HG02798 (cell line): ENCODE measurements around the gene TSGA10.
"Not testable (repeated sequence)": the region's sequence is repeated elsewhere in the genome, so short reads cannot be mapped to it uniquely, and the experiment has no call there.

Experiments
- ATAC-seq: cut with Tn5 transposase; IDR thresholded peaks from one replicate; pipeline ENCODE4 v1.9.1; 2021; ENCODE audit warnings: mild to moderate bottlenecking; ENCODE audit not compliant: unreplicated experiment, poor library complexity

The TSGA10 gene

GRCh38 chr2:99153921-99154604 lies 679 bp downstream of the TSGA10 start:
- ATAC-seq = no peak

GRCh38 chr2:99152199-99152895 lies 2.4 kb downstream of the TSGA10 start:
- no peak for ATAC-seq

- ATAC-seq = no peak
Observed at GRCh38 chr2:99150706-99151105, 4.0 kb downstream of the TSGA10 start.

GRCh38 chr2:99141110-99142108 lies 13.3 kb downstream of the TSGA10 start, which contains the start of gene C2orf15:
Gene C2orf15, plus strand, starts transcription at chr2:99141707. Its CDS starts 8,852 bp downstream, at chr2:99150559.
- ATAC-seq = peak; percentile 93

- ATAC-seq = peak; percentile 32
Observed at GRCh38 chr2:99140860-99141109, 14.0 kb downstream of the TSGA10 start.

- no peak for ATAC-seq
Observed at GRCh38 chr2:99140056-99140859, 14.5 kb downstream of the TSGA10 start.

GRCh38 chr2:99139003-99139402 lies 15.7 kb downstream of the TSGA10 start:
- no peak for ATAC-seq

- ATAC-seq = not testable (repeated sequence)
Observed at GRCh38 chr2:99135044-99135556, 19.6 kb downstream of the TSGA10 start.

- ATAC-seq = no peak
Observed at GRCh38 chr2:99127981-99128380, 26.8 kb downstream of the TSGA10 start.

GRCh38 chr2:99112617-99113016 lies 42.1 kb downstream of the TSGA10 start:
- ATAC-seq = no peak

GRCh38 chr2:99111945-99112344 lies 42.8 kb downstream of the TSGA10 start:
- no peak for ATAC-seq

- no peak for ATAC-seq
Observed at GRCh38 chr2:99111236-99111635, 43.5 kb downstream of the TSGA10 start.

GRCh38 chr2:99106913-99107312 lies 47.8 kb downstream of the TSGA10 start:
- ATAC-seq = no peak

- no peak for ATAC-seq
Observed at GRCh38 chr2:99104006-99104405, 50.7 kb downstream of the TSGA10 start.

GRCh38 chr2:99101697-99102096 lies 53.0 kb downstream of the TSGA10 start:
- no peak for ATAC-seq

- no peak for ATAC-seq
Observed at GRCh38 chr2:99096728-99097127, 58.0 kb downstream of the TSGA10 start.

- no peak for ATAC-seq
Observed at GRCh38 chr2:99088017-99088416, 66.7 kb downstream of the TSGA10 start.

GRCh38 chr2:99086385-99086784 lies 68.4 kb downstream of the TSGA10 start:
- no peak for ATAC-seq

- ATAC-seq = no peak
Observed at GRCh38 chr2:99085421-99085820, 69.3 kb downstream of the TSGA10 start.

- ATAC-seq = no peak
Observed at GRCh38 chr2:99084256-99084655, 70.5 kb downstream of the TSGA10 start.
